ENCODE data around the gene NPW. TPM values are rescaled to one million over a fixed set of nuclear protein-coding genes. Genes with fewer than 3 reads are reported as not detected.

Gene NPW
- total RNA-seq, result 1 to 10 TPM; 7.3 to 8.2 TPM
- polyA plus RNA-seq (ENCODE audit: insufficient read depth, low read depth, low replicate concordance), result 3.9 TPM
- long read RNA-seq, donor 1, transcript NPW-202 (2 exons, 991 nt), result major isoform, 32 of 32 reads
- long read RNA-seq, donor 1, partial matches to known transcripts, result 0 of 32 reads
- long read RNA-seq, donor 1, other reads (novel, unspliced or antisense), result 0 of 32 reads
- long read RNA-seq, donor 2, transcript NPW-202 (2 exons, 991 nt), result major isoform, 15 of 15 reads
- long read RNA-seq, donor 2, partial matches to known transcripts, result 0 of 15 reads
- long read RNA-seq, donor 2, other reads (novel, unspliced or antisense), result 0 of 15 reads

- H3K9me3 ChIP-seq, result no peaks in the 10 kb centered on the region
- TF ChIP-seq POLR2A (IDR thresholded peaks at IDR 0.05) (no peak), CTCF (IDR thresholded peaks at IDR 0.05) (no peak)
- H3K4me1 ChIP-seq, result peaks cover 21% of the 10 kb centered on the region
- 3 to 5% methylated on average over 20 to 22 of the region's 33 CpGs for WGBS, 2 donors
- intact Hi-C loops (cut with DNase I; ENCODE audit: low total_unique reads), result no loop called here
- peak within 1 kb of the TSS in 1 of 2 donors; percentile 34 for H3K4me3 ChIP-seq
- no peak within 1 kb of the TSS for H3K27ac ChIP-seq
- H3K27me3 ChIP-seq, result no peaks in the 10 kb centered on the region
- H3K36me3 ChIP-seq (ENCODE audit: low read depth, missing control alignments), result no peaks in the 10 kb centered on the region
- DNase-seq, result no peak
Observed at GRCh38 chr16:2019518-2019920, at the start of gene NPW. Gene NPW (plus strand): TSS chr16:2019785.

GRCh38 chr16:1971796-1972489 is 47.6 kb upstream of the NPW start, which contains the start of gene TBL3:
Gene TBL3 (plus strand): TSS chr16:1972053. CDS start chr16:1972165, 112 bp downstream.
- Histone ChIP-seq H3K27me3 (no peaks in the 10 kb centered on the region), H3K4me3 (peak within 1 kb of the TSS; percentile 92 to 99), H3K36me3 (ENCODE audit: low read depth, missing control alignments) (no peaks in the 10 kb centered on the region), H3K9me3 (no peaks in the 10 kb centered on the region), H3K4me1 (peaks cover 14% of the 10 kb centered on the region), H3K27ac (peak within 1 kb of the TSS; percentile 35 to 90)
- peak; percentile 94 for DNase-seq
- TF ChIP-seq POLR2A (IDR thresholded peaks at IDR 0.05), result peak; percentile 50
- TF ChIP-seq CTCF (IDR thresholded peaks at IDR 0.05), result peak in 1 of 3 experiments; percentile 18
- intact Hi-C loops (cut with DNase I; ENCODE audit: low total_unique reads), result no loop called here
- 0% methylated on average over 1 to 44 of the region's 78 CpGs for WGBS, 2 donors

DNA sequence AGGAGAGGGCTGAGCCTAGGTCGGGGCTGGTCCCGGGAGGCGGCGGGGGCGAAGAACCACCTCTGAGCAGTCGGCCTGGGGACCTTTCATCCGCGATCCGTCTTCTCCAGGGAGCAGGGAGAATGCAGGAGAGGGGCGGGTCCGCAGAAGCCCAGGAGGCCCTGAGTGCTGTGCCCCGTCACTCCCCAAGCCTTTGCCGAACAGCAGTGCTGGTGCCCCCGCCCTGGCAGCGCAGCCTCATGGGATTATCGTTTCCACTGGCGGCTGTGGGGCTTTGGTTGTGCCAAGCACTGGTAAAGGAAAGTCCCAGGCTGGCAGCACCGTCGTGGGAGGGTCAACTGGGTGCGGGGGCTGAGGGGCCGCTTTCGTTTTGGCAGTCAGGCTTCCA is 47.1 kb upstream of the NPW start:
- 1 to 11% methylated on average over 5 to 18 of the region's 22 CpGs for WGBS, 2 donors

DNA sequence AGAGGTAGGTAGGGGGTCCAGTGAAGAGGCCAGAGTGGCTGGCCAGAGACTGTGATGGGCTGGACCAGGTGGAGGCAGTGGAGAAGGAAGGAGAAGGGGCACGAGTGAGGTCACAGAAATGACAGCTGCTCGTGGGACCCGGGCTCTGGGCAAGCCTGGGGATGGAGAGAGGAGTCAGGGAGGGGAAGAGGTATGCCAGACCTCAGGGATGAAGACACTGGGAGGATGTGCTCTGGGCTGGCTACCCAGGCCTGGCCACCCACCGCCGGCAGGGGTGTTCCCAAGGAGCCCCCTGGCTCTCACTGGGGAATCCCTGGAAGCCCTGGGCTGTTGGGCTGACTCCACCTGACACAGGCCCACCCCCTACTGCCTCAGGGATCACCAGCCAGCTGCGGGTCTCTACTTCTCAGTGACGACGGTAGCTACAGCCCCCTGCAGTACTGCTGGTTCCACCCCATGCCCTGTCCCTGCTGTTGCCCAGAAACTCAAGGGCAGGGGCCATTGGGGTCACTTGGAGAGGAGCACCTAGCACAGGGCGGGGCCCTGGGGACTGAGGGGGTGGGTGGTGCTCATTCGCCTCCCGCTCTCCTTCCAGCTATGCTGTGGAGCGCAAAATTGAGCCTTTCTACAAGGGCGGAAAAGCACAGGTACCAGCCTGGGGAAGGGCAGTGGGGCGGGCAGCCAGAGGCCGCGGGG is 46.0 kb upstream of the NPW start:
- Histone ChIP-seq H3K27ac (no peak overlapping the region), H3K9me3 (no peaks in the 10 kb centered on the region), H3K27me3 (no peaks in the 10 kb centered on the region), H3K4me3 (no peak overlapping the region), H3K36me3 (ENCODE audit: low read depth, missing control alignments) (no peaks in the 10 kb centered on the region), H3K4me1 (peaks cover 14% of the 10 kb centered on the region)
- no peak for DNase-seq
- 86 to 91% methylated on average over 10 to 16 of the region's 16 CpGs for WGBS, 2 donors
- TF ChIP-seq POLR2A (IDR thresholded peaks at IDR 0.05), result no peak
- no peak for TF ChIP-seq CTCF (IDR thresholded peaks at IDR 0.05)
- intact Hi-C loops (cut with DNase I; ENCODE audit: low total_unique reads), result no loop called here

More for the DNA sequence above, 47.1 kb upstream of the NPW start:
- H3K36me3 ChIP-seq (ENCODE audit: low read depth, missing control alignments), result no peaks in the 10 kb centered on the region
- peak overlapping the region; percentile 92 to 99 for H3K4me3 ChIP-seq
- intact Hi-C loops (cut with DNase I; ENCODE audit: low total_unique reads), result no loop called here
- H3K27ac ChIP-seq, result peak overlapping the region in 1 of 2 donors; percentile 35
- TF ChIP-seq CTCF (IDR thresholded peaks at IDR 0.05) (no peak), POLR2A (IDR thresholded peaks at IDR 0.05) (no peak)
- no peaks in the 10 kb centered on the region for H3K27me3 ChIP-seq
- peaks cover 14% of the 10 kb centered on the region for H3K4me1 ChIP-seq
- no peak for DNase-seq
- no peaks in the 10 kb centered on the region for H3K9me3 ChIP-seq
